ENCODE measurements around the gene SLCO4C1.
"Not testable (repeated sequence)": the region's sequence is repeated elsewhere in the genome, so short reads cannot be mapped to it uniquely, and the experiment has no call there.

The SLCO4C1 gene

GRCh38 chr5:102296178-102296817 is at the start of gene SLCO4C1:
SLCO4C1 (minus strand) TSS chr5:102296284; CDS start chr5:102296262, 22 bp downstream.
- peak; percentile 75 for DNase-seq

GRCh38 chr5:102341681-102342288 is 45.7 kb upstream of the SLCO4C1 start:
- DNase-seq, result no peak

- DNase-seq, result no peak
Measured at GRCh38 chr5:102324714-102325113, 28.6 kb upstream of the SLCO4C1 start.

GRCh38 chr5:102318801-102319200 is 22.7 kb upstream of the SLCO4C1 start:
- DNase-seq, result not testable (repeated sequence)

- no peak for DNase-seq
Measured at GRCh38 chr5:102314328-102314727, 18.2 kb upstream of the SLCO4C1 start.

- DNase-seq, result no peak
Measured at GRCh38 chr5:102313912-102314311, 17.8 kb upstream of the SLCO4C1 start.

GRCh38 chr5:102312586-102313370 is 16.7 kb upstream of the SLCO4C1 start:
- no peak for DNase-seq

- DNase-seq, result no peak
Measured at GRCh38 chr5:102309586-102309985, 13.5 kb upstream of the SLCO4C1 start.

GRCh38 chr5:102307232-102307631 is 11.1 kb upstream of the SLCO4C1 start:
- DNase-seq, result no peak

GRCh38 chr5:102306121-102306520 is 10.0 kb upstream of the SLCO4C1 start:
- DNase-seq, result no peak

GRCh38 chr5:102295534-102296177 is 428 bp downstream of the SLCO4C1 start:
- DNase-seq, result no peak

GRCh38 chr5:102294886-102295395 is 1.1 kb downstream of the SLCO4C1 start:
- no peak for DNase-seq

- no peak for DNase-seq
Measured at GRCh38 chr5:102290004-102290403, 6.1 kb downstream of the SLCO4C1 start.

GRCh38 chr5:102289251-102289899 is 6.7 kb downstream of the SLCO4C1 start:
- DNase-seq, result no peak

GRCh38 chr5:102288630-102289029 is 7.5 kb downstream of the SLCO4C1 start:
- DNase-seq, result no peak

- no peak for DNase-seq
Measured at GRCh38 chr5:102286476-102286875, 9.6 kb downstream of the SLCO4C1 start.

- DNase-seq, result no peak
Measured at GRCh38 chr5:102283102-102283797, 12.8 kb downstream of the SLCO4C1 start.

GRCh38 chr5:102279711-102280110 is 16.4 kb downstream of the SLCO4C1 start:
- DNase-seq, result no peak

GRCh38 chr5:102278231-102278630 is 17.9 kb downstream of the SLCO4C1 start:
- DNase-seq, result no peak

GRCh38 chr5:102277144-102277543 is 18.9 kb downstream of the SLCO4C1 start:
- no peak for DNase-seq

GRCh38 chr5:102271759-102272158 is 24.3 kb downstream of the SLCO4C1 start:
- no peak for DNase-seq

- DNase-seq, result no peak
Measured at GRCh38 chr5:102270036-102270435, 26.0 kb downstream of the SLCO4C1 start.
